A549 (cell line): ENCODE results near the gene SLC28A1. TPM values are rescaled to one million over a fixed set of nuclear protein-coding genes. Genes with fewer than 3 reads are reported as not detected.

Source experiments
- ATAC-seq, 2 experiments: fragments of 200-7000 bp in 1 of 2; fragments of >200 bp in 1 of 2; cut with Nextera tagmentation in 1 of 2; cut with Tn5 transposase in 1 of 2; 3 replicates each; pipeline versions ENCODE4 v1.8.0 to v1.9.1; 2018 to 2020; ENCODE audit warnings: mild to moderate bottlenecking in 1 of 2, moderate library complexity in 1 of 2
- CTCF ChIA-PET: fragments of 300-600 bp; sonication (Branson Sonifier 250); formaldehyde crosslinking; extraction: SDS; loops from one replicate; lab custom pipeline; 2021; ENCODE audit warnings: antibody characterized with exemption, inconsistent platforms; lab: Yijun Ruan, JAX
- POLR2A ChIA-PET: fragments of 350-600 bp; formaldehyde crosslinking; extraction: SDS; loops from one replicate; lab custom pipeline; 2021; ENCODE audit warnings: antibody characterized with exemption, inconsistent platforms; lab: Yijun Ruan, JAX
- DNase-seq, 2 experiments: peaks; one replicate each; pipeline versions ENCODE4 v3.0.0 to v3.0.0-alpha.2; 2011 to 2016; ENCODE audit warnings: low read depth in 1 of 2, low spot score in 1 of 2
- FAIRE-seq: peaks from 2 replicates; lab custom pipeline; 2011; peaks lifted over from hg19 to GRCh38; lab: Jason Lieb, UNC
- H3K27ac ChIP-seq, 2 experiments: fragments of >200 bp; sonication (Bioruptor Twin); formaldehyde crosslinking; 3 replicates each; pipeline ENCODE4 v1.5.1; 2016 to 2017
- H3K4me1 ChIP-seq: fragments of >200 bp; sonication (Bioruptor Twin); formaldehyde crosslinking; 3 replicates; pipeline ENCODE4 v1.6.1; 2016
- H3K4me2 ChIP-seq: fragments of >200 bp; sonication (Bioruptor Twin); formaldehyde crosslinking; 3 replicates; pipeline ENCODE4 v1.6.1; 2016
- H3K4me3 ChIP-seq: fragments of >200 bp; sonication (Bioruptor Twin); formaldehyde crosslinking; 3 replicates; pipeline ENCODE4 v1.5.1; 2016
- H3K9me3 ChIP-seq: fragments of >200 bp; sonication (Bioruptor Twin); formaldehyde crosslinking; 3 replicates; pipeline ENCODE4 v1.6.1; 2016
- ATOH8 ChIP-seq: fragments of 250-450 bp; sonication (Bioruptor Pico); IDR thresholded peaks from 2 replicates; pipeline ENCODE4 v1.5.0; 2020; ENCODE audit warnings: low read depth, mild to moderate bottlenecking, moderate library complexity
- BCL3 ChIP-seq: fragments of >200 bp; sonication (Bioruptor Twin); formaldehyde crosslinking; IDR thresholded peaks from 3 replicates; pipeline ENCODE4 v1.6.1; 2016
- CBX2 ChIP-seq: fragments of 200-600 bp; sonication (generic); IDR thresholded peaks from 2 replicates; pipeline ENCODE4 v1.6.1; 2016; ENCODE audit warnings: low read depth, mild to moderate bottlenecking, borderline replicate concordance
- CEBPB ChIP-seq, 2 experiments: fragments of >200 bp in 1 of 2; sonication (Bioruptor Twin) in 1 of 2; formaldehyde crosslinking in 1 of 2; IDR thresholded peaks; 2 replicates each; pipeline ENCODE4 v1.6.1; 2012 to 2016
- CTCF ChIP-seq: fragments of >200 bp; sonication (Bioruptor Twin); formaldehyde crosslinking; IDR thresholded peaks from 3 replicates; pipeline ENCODE4 v1.5.1; 2016
- E2F6 ChIP-seq: IDR thresholded peaks from 2 replicates; pipeline ENCODE4 v1.6.1; 2012; ENCODE audit warnings: low read depth, borderline replicate concordance
- FOSB ChIP-seq: fragments of 250-450 bp; sonication (Bioruptor Pico); IDR thresholded peaks from 2 replicates; pipeline ENCODE4 v1.5.0; 2020; ENCODE audit warnings: mild to moderate bottlenecking, moderate library complexity
- HDAC2 ChIP-seq: fragments of 200-600 bp; sonication (generic); IDR thresholded peaks from 2 replicates; pipeline ENCODE4 v1.6.1; 2016
- HES2 ChIP-seq: fragments of >200 bp; sonication (Bioruptor Twin); formaldehyde crosslinking; IDR thresholded peaks from 2 replicates; pipeline ENCODE4 v1.6.1; 2016
- HEYL ChIP-seq: fragments of 250-450 bp; sonication (Bioruptor Pico); IDR thresholded peaks from 2 replicates; pipeline ENCODE4 v1.8.0; 2021; ENCODE audit warnings: mild to moderate bottlenecking, moderate library complexity
- MAFK ChIP-seq: fragments of 450-650 bp; IDR thresholded peaks from 2 replicates; pipeline ENCODE4 v1.6.1; 2014; ENCODE audit not compliant: partially characterized antibody
- MAX ChIP-seq: IDR thresholded peaks from 2 replicates; pipeline ENCODE4 v1.6.1; 2012
- MYC ChIP-seq: IDR thresholded peaks from 2 replicates; pipeline ENCODE4 v1.6.1; 2012; ENCODE audit warnings: mild to moderate bottlenecking, inconsistent platforms, low read length, improper control_type of control experiment, borderline replicate concordance
- RAD21 ChIP-seq, 2 experiments: fragments of >200 bp in 1 of 2; sonication (Bioruptor Twin) in 1 of 2; formaldehyde crosslinking in 1 of 2; IDR thresholded peaks in 1 of 2; conservative IDR thresholded peaks in 1 of 2; 2 replicates in 1 of 2; 3 replicates in 1 of 2; pipeline ENCODE4 v1.6.1; 2012 to 2018; ENCODE audit warnings: inconsistent platforms in 1 of 2
- RARB ChIP-seq: fragments of 250-450 bp; sonication (Bioruptor Pico); IDR thresholded peaks from 2 replicates; pipeline ENCODE4 v1.8.0; 2021; ENCODE audit warnings: mild to moderate bottlenecking, moderate library complexity
- RCOR1 ChIP-seq: fragments of 150-350 bp; IDR thresholded peaks from 2 replicates; pipeline ENCODE4 v1.6.1; 2014; ENCODE audit warnings: antibody characterized with exemption, low read length, low read depth
- RFX5 ChIP-seq: fragments of 450-650 bp; IDR thresholded peaks from 2 replicates; pipeline ENCODE4 v1.7.1; 2014; ENCODE audit warnings: antibody characterized with exemption, mild to moderate bottlenecking, moderate library complexity
- TFCP2L1 ChIP-seq: fragments of 250-450 bp; sonication (Bioruptor Pico); IDR thresholded peaks from 2 replicates; pipeline ENCODE4 v1.5.0; 2021; ENCODE audit warnings: mild to moderate bottlenecking
- ZFP36 ChIP-seq: fragments of 450-650 bp; IDR thresholded peaks from 2 replicates; pipeline ENCODE4 v1.6.1; 2014; ENCODE audit warnings: borderline replicate concordance; ENCODE audit not compliant: partially characterized antibody
- ZNF302 ChIP-seq: fragments of 250-450 bp; sonication (Bioruptor Pico); IDR thresholded peaks from 2 replicates; pipeline ENCODE4 v1.9.0; 2021; ENCODE audit warnings: inconsistent platforms, mild to moderate bottlenecking, moderate library complexity
- WGBS: methylation state at CpG from one replicate; pipeline ENCODE4 v1.1.6; 2017; ENCODE audit errors: missing lambda C conversion rate; 5-methylcytosine and 5-hydroxymethylcytosine counted together
- polyA plus RNA-seq, 4 experiments: library from polyadenylated mRNA; depleted of rRNA in 3 of 4; stranded (reverse); fragments of >200 nt; fragmentation: RNase III in 1 of 4; extraction: RNeasy Plus Mini Kit Qiagen cat#74134 plus additional on column Dnase treatment in 1 of 4; gene quantifications; 2 replicates in 3 of 4; 3 replicates in 1 of 4; pipeline ENCODE4 v1.2.3, GENCODE V29; 2011 to 2017

The SLC28A1 gene
- polyA plus RNA-seq, 2 of the 4 experiments (the other 2 are of a cell fraction), result 0.06 to 0.13 TPM

- TF ChIP-seq HES2 (no peak), MAFK (no peak), RCOR1 (no peak), CEBPB (IDR thresholded peaks at IDR 0.05) (no peak), CBX2 (no peak), ATOH8 (CRISPR knock-in tag) (no peak), MAX (no peak), E2F6 (no peak), RARB (CRISPR knock-in tag) (no peak), TFCP2L1 (CRISPR knock-in tag) (no peak), ZFP36 (no peak), HEYL (CRISPR knock-in tag) (no peak)
- no peak for FAIRE-seq
- Histone ChIP-seq H3K4me2 (no peak overlapping the region), H3K4me3 (no peak overlapping the region), H3K4me1 (no peaks in the 10 kb centered on the region), H3K9me3 (peaks cover 6% of the 10 kb centered on the region; the same call in 2 of the 3 replicates), H3K27ac (no peak overlapping the region)
- ChIA-PET POLR2A (no interaction called here), CTCF (interaction anchor here (1.0 to 2.9 kb wide), 5 partner anchors 8 to 73 kb away, joined by 4 to 8 read pairs (median 5); no protein-coding TSS in a partner anchor)
- whole genome bisulfite sequencing, result 58% methylated on average over 3 of the region's 3 CpGs
- DNase-seq, result no peak
- ATAC-seq, result no peak
Observed at GRCh38 chr15:84970843-84971242, 86.4 kb downstream of the SLC28A1 start.

GRCh38 chr15:84973492-84974460 is 89.3 kb downstream of the SLC28A1 start:
- Histone ChIP-seq H3K4me3 (no peak overlapping the region), H3K4me2 (no peak overlapping the region), H3K4me1 (no peaks in the 10 kb centered on the region; the same call in 2 of the 3 replicates)
- ChIA-PET CTCF (interaction anchor here (1.0 to 3.4 kb wide), 3 partner anchors 19 to 316 kb away, joined by 4 to 11 read pairs (median 8); no protein-coding TSS in a partner anchor), POLR2A (no interaction called here)
- FAIRE-seq (no peak), ATAC-seq (no peak), DNase-seq (no peak)
- 88% methylated on average over 16 of the region's 16 CpGs for WGBS
- no peak for TF ChIP-seq ZNF302 (CRISPR knock-in tag)
- TF ChIP-seq RAD21 (conservative IDR thresholded peaks at IDR 0.05 in 1 of 2, IDR thresholded peaks at IDR 0.05 in 1 of 2), result no peak
- no peak for TF ChIP-seq MYC
- TF ChIP-seq BCL3, result no peak
- no peak for TF ChIP-seq FOSB
- no peak for TF ChIP-seq CEBPB (IDR thresholded peaks at IDR 0.05)
- no peak for TF ChIP-seq E2F6
- no peak for TF ChIP-seq HDAC2
- TF ChIP-seq RFX5, result no peak
- no peak for TF ChIP-seq CTCF
- TF ChIP-seq, all 56 proteins: peak for 0
- Histone ChIP-seq H3K9me3 (no peaks in the 10 kb centered on the region), H3K27ac (no peak overlapping the region)
